ENCODE data around the gene B9D1.

Gene B9D1

GRCh38 chr17:19401321-19402010, 38.9 kb upstream of the B9D1 start:
- no peak for DNase-seq (ENCODE audit: low read depth)
- TF ChIP-seq, protein P1, sequence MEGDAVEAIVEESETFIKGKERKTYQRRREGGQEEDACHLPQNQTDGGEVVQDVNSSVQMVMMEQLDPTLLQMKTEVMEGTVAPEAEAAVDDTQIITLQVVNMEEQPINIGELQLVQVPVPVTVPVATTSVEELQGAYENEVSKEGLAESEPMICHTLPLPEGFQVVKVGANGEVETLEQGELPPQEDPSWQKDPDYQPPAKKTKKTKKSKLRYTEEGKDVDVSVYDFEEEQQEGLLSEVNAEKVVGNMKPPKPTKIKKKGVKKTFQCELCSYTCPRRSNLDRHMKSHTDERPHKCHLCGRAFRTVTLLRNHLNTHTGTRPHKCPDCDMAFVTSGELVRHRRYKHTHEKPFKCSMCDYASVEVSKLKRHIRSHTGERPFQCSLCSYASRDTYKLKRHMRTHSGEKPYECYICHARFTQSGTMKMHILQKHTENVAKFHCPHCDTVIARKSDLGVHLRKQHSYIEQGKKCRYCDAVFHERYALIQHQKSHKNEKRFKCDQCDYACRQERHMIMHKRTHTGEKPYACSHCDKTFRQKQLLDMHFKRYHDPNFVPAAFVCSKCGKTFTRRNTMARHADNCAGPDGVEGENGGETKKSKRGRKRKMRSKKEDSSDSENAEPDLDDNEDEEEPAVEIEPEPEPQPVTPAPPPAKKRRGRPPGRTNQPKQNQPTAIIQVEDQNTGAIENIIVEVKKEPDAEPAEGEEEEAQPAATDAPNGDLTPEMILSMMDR (IDR thresholded peaks at IDR 0.05; ENCODE audit: control insufficient read depth, extremely low read depth, insufficient read depth): no peak
- H3K4me3 ChIP-seq (ENCODE audit: low read depth, low read length): no peak overlapping the region

DNA sequence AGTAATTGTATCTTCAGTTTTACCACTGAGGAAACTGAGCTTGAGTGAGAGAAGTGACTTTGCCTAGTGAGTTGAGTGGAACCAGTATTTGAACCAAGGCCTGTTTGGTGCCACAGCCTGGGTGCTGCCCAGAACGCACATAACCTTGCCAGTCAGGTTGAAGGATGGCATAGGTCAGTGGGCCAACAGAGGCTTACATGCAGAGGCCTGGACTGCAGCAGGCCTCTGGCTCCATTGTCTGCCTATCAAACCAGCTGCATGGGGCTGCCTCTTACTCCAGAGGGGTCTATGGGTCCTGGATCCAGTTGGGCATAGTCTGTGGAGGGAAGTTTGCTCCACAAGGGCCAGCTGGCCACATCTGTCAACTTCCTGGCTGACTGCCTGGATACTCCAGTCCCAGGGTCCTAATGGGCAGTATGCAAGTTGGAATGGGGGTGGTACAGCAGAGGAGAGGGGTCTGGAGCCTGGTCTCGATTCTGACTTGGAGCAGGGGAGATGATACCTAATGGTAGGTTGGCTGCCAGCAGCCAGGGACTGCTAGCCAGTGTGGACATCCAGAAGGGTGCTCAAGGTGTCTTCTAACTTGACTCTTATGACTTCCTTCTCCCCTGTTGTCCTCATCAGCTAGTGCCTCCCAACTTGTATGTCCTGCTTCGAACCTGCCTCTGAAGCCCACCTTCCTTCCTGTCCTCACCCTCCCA, 37.4 kb upstream of the B9D1 start:
- TF ChIP-seq, protein P1 (IDR thresholded peaks at IDR 0.05; ENCODE audit: control insufficient read depth, extremely low read depth, insufficient read depth): no peak
- no peak overlapping the region for H3K4me3 ChIP-seq (ENCODE audit: low read depth, low read length)
- DNase-seq (ENCODE audit: low read depth): no peak

DNA sequence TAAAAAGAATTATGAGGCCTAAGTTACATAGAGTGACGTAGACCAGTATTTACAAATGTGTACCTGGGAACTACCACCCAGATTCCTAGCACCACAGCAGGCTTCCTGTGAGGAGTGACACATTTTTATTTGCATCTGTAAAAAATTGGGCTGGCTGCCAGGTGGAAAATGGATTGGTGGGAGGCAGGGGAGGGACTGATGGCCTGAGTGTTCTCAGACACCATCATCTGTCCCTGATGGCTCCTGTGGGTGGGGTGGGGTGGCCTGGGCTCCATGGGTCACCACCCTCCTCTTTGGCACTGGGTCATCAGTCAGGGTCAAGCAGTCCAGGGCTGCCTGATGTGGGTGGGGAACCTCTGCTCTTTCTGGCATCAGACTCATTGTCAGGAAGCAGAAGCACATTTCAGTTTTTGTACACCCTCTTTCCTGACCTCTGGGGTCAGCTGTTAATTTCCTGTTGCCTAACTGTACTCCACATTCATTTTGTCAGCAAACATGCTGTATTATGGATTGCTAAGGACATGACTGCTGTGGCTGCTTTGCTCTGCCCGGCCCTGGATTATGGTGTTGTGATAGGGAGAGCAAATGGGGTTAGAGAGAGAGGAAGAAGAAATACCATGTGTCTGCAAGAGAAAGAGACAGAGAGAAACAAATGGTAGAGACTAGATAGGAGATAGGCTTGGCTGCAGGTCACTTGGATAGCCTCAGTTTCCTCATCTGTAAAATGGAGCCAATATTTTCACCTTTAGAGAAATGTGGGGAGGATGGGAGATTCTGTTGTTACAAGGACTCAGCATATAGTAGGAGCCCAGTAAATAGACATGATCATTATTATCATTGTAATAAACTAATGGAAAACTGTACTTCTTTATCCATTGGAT, 36.0 kb upstream of the B9D1 start:
- no peak overlapping the region for H3K4me3 ChIP-seq (ENCODE audit: low read depth, low read length)
- no peak for DNase-seq (ENCODE audit: low read depth)
- TF ChIP-seq, protein P1 (IDR thresholded peaks at IDR 0.05; ENCODE audit: control insufficient read depth, extremely low read depth, insufficient read depth): no peak

GRCh38 chr17:19397556-19398041, 35.1 kb upstream of the B9D1 start:
- TF ChIP-seq, protein P1 (IDR thresholded peaks at IDR 0.05; ENCODE audit: control insufficient read depth, extremely low read depth, insufficient read depth): no peak
- DNase-seq (ENCODE audit: low read depth): no peak
- no peak overlapping the region for H3K4me3 ChIP-seq (ENCODE audit: low read depth, low read length)

- DNase-seq (ENCODE audit: low read depth): no peak
- no peak overlapping the region for H3K4me3 ChIP-seq (ENCODE audit: low read depth, low read length)
- TF ChIP-seq, protein P1 (IDR thresholded peaks at IDR 0.05; ENCODE audit: control insufficient read depth, extremely low read depth, insufficient read depth): no peak
Measured at GRCh38 chr17:19392303-19392702, 29.8 kb upstream of the B9D1 start.

DNA sequence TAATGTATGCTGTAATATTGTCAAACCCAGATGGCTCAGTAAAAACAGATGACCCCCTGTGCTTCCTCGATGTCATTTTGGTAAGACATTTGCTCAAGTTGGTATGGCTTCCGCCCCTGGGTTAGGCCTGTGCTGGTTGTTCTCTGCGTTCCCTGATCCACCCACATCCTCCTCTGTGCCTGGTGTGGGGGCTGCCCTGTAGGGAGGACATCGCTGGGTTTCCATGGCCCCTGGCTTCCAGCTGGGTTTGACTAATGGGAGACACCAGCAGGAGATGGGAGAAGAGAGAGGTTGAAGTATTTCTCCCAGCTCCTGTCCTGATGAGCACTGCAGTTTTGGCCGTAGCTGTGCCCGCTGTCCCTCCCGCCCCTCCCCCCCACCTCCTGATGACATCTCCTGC, 28.9 kb upstream of the B9D1 start:
- no peak overlapping the region for H3K4me3 ChIP-seq (ENCODE audit: low read depth, low read length)
- no peak for DNase-seq (ENCODE audit: low read depth)
- TF ChIP-seq, protein P1 (IDR thresholded peaks at IDR 0.05; ENCODE audit: control insufficient read depth, extremely low read depth, insufficient read depth): no peak
